Neuronal stem cell (in vitro differentiated cells): ENCODE measurements around the gene SLC2A1.
A peak's percentile ranks its signal among the peaks of the same experiment; 100 is the strongest.

Source experiments
- DNase-seq: peaks from one replicate; pipeline ENCODE4 v3.0.0-alpha.2; 2013; ENCODE audit warnings: low spot score
- H2AFZ ChIP-seq: one replicate; pipeline ENCODE4 v1.6.1; 2013; ENCODE audit warnings: mild to moderate bottlenecking, low read length, inconsistent platforms
- H2AK5ac ChIP-seq: 2 replicates; pipeline ENCODE4 v1.6.1; 2013; ENCODE audit warnings: low read depth, mild to moderate bottlenecking, inconsistent platforms, low read length, moderate library complexity, mixed read lengths
- H2BK120ac ChIP-seq: 2 replicates; pipeline ENCODE4 v1.6.1; 2013; ENCODE audit warnings: low read depth, mild to moderate bottlenecking, inconsistent platforms, low read length, moderate library complexity, mixed read lengths
- H2BK12ac ChIP-seq: one replicate; pipeline ENCODE4 v1.6.1; 2013; ENCODE audit warnings: low read length, inconsistent platforms
- H2BK15ac ChIP-seq: 2 replicates; pipeline ENCODE4 v1.6.1; 2013; ENCODE audit warnings: mild to moderate bottlenecking, low read length, inconsistent platforms, mixed read lengths
- H2BK5ac ChIP-seq: one replicate; pipeline ENCODE4 v1.6.1; 2013; ENCODE audit warnings: inconsistent platforms, mild to moderate bottlenecking, low read length, moderate library complexity
- H3K14ac ChIP-seq: one replicate; pipeline ENCODE4 v1.6.1; 2013; ENCODE audit warnings: low read length, inconsistent platforms
- H3K18ac ChIP-seq: 2 replicates; pipeline ENCODE4 v1.6.1; 2013; ENCODE audit warnings: low read length, inconsistent platforms
- H3K23ac ChIP-seq: 2 replicates; pipeline ENCODE4 v1.6.1; 2013; ENCODE audit warnings: low read depth, mild to moderate bottlenecking, mixed read lengths, low read length, inconsistent platforms; ENCODE audit not compliant: poor library complexity
- H3K27ac ChIP-seq: replicated peaks from 3 replicates; pipeline ENCODE4 v1.5.1; 2013; ENCODE audit warnings: low read length, inconsistent platforms
- H3K27me3 ChIP-seq, 3 experiments: 2 replicates each; pipeline ENCODE4 v1.6.1; 2013; ENCODE audit warnings: low read length in 3 of 3, mild to moderate bottlenecking in 2 of 3, inconsistent platforms in 1 of 3, low read depth in 1 of 3, mixed read lengths in 1 of 3, moderate library complexity in 1 of 3; ENCODE audit not compliant: control insufficient read depth in 3 of 3, insufficient read depth in 3 of 3
- H3K36me3 ChIP-seq, 2 donors: replicated peaks in 1 of 2; 2 replicates each; pipeline ENCODE4 v1.6.1; 2013; ENCODE audit warnings: low read length in 2 of 2; ENCODE audit not compliant: control insufficient read depth in 2 of 2, insufficient read depth in 2 of 2
- H3K4ac ChIP-seq: 2 replicates; pipeline ENCODE4 v1.6.1; 2013; ENCODE audit warnings: inconsistent platforms, mild to moderate bottlenecking, low read length, moderate library complexity
- H3K4me1 ChIP-seq, 2 donors: 1 replicate in 1 of 2; 2 replicates in 1 of 2; pipeline ENCODE4 v1.6.1; 2013; ENCODE audit warnings: low read length in 2 of 2, low read depth in 1 of 2; ENCODE audit not compliant: control insufficient read depth in 2 of 2, insufficient read depth in 1 of 2
- H3K4me2 ChIP-seq: one replicate; pipeline ENCODE4 v1.6.1; 2013; ENCODE audit warnings: mild to moderate bottlenecking, low read length, inconsistent platforms; ENCODE audit not compliant: insufficient read depth, poor library complexity, severe bottlenecking
- H3K4me3 ChIP-seq, 2 donors: 2 replicates each; pipeline ENCODE4 v1.5.1; 2013; ENCODE audit warnings: low read length in 2 of 2, mild to moderate bottlenecking in 2 of 2, inconsistent platforms in 1 of 2, moderate library complexity in 1 of 2
- H3K79me1 ChIP-seq: one replicate; pipeline ENCODE4 v1.6.1; 2013; ENCODE audit warnings: low read depth, mild to moderate bottlenecking, inconsistent platforms, low read length, moderate library complexity
- H3K9ac ChIP-seq: one replicate; pipeline ENCODE4 v1.6.1; 2013; ENCODE audit warnings: mild to moderate bottlenecking, low read depth, low read length, inconsistent platforms; ENCODE audit not compliant: poor library complexity
- H3K9me3 ChIP-seq, 2 donors: replicated peaks in 1 of 2; 2 replicates each; pipeline versions ENCODE3 to v1.6.1; 2013; ENCODE audit warnings: low read length in 2 of 2, mild to moderate bottlenecking in 2 of 2, inconsistent platforms in 1 of 2, low read depth in 1 of 2, mixed read lengths in 1 of 2, moderate library complexity in 1 of 2; ENCODE audit not compliant: control insufficient read depth in 2 of 2, insufficient read depth in 1 of 2
- H4K8ac ChIP-seq: one replicate; pipeline ENCODE4 v1.6.1; 2013; ENCODE audit warnings: low read depth, mild to moderate bottlenecking, inconsistent platforms, low read length, moderate library complexity
- H4K91ac ChIP-seq: one replicate; pipeline ENCODE4 v1.6.1; 2013; ENCODE audit warnings: low read length, low read depth, mild to moderate bottlenecking, inconsistent platforms; ENCODE audit not compliant: poor library complexity
- WGBS, 2 donors: extraction: QIAGEN DNeasy Blood & Tissue Kit; methylation state at CpG; one replicate each; pipeline ENCODE4 v1.1.7; 2013; ENCODE audit warnings: missing lambda C conversion rate in 2 of 2, mixed read lengths in 1 of 2; ENCODE audit not compliant: insufficient read length in 2 of 2, insufficient replicate concordance in 1 of 2; ENCODE audit errors: extremely low coverage in 2 of 2; 5-methylcytosine and 5-hydroxymethylcytosine counted together

The SLC2A1 gene

DNA sequence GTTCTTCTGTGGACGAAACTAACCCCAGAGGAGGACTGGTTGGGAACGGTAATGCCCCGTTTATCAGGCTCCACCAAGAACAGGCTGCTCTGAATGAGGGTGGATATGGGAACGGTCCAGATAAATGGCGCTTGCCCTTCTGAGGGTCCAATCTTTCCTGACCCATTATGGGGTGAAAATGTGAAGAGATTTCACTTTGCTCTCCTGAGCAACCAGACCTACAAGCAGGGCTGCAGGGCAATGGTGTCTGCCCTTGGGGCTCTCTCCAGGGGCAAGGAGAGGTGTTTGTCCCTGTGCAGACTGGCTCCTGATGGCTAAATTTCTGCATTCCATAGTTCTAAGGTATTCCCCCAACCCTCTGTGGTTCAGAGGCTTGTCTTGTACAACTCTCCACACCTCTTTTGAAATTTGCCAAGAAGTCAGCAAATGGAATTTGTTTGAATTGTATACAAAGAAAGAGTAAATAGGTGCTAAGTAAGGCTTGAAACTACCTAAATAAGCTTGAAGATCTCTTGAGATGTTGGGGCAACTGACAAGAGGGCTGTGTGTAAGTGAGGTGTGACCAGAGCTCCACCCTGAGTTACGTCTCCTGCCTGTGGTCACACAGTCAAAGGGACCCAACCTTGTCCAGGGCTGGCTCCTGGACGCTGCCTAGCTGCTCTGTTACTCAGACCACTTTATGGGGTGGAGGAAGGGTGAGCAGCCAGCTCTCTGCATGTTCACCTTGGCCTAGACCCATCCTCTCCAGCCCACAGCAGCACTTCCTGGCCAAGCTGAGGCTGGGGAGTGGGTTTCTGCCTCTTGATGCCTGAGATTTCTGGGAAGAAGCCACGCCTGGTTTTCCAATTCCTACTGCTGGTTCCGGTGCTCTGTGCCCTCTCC is 24.8 kb downstream of the SLC2A1 start:
- H3K23ac ChIP-seq: peak overlapping the region; percentile 8
- no peak overlapping the region for H2BK120ac ChIP-seq
- H3K36me3 ChIP-seq: peaks cover 90 to 100% of the 10 kb centered on the region in 2 donors
- no peak overlapping the region for H3K4ac ChIP-seq
- no peak overlapping the region for H4K8ac ChIP-seq
- no peak overlapping the region for H3K27ac ChIP-seq
- H3K4me1 ChIP-seq: peaks cover 5 to 51% of the 10 kb centered on the region in 2 donors
- H3K4me2 ChIP-seq: no peak overlapping the region
- no peak overlapping the region for H3K14ac ChIP-seq
- H2AK5ac ChIP-seq: no peak overlapping the region
- H2BK5ac ChIP-seq: no peak overlapping the region
- no peaks in the 10 kb centered on the region for H3K27me3 ChIP-seq
- H4K91ac ChIP-seq: no peak overlapping the region
- H2BK12ac ChIP-seq: no peak overlapping the region
- no peaks in the 10 kb centered on the region for H3K9me3 ChIP-seq
- H3K79me1 ChIP-seq: peaks cover 35% of the 10 kb centered on the region
- no peak for DNase-seq
- H2AFZ ChIP-seq: no peak overlapping the region
- no peak overlapping the region for H3K4me3 ChIP-seq
- no CpG with 5 or more reads among the region's 9 CpGs for WGBS, 2 donors
- no peak overlapping the region for H2BK15ac ChIP-seq
- no peak overlapping the region for H3K18ac ChIP-seq
- no peak overlapping the region for H3K9ac ChIP-seq

DNA sequence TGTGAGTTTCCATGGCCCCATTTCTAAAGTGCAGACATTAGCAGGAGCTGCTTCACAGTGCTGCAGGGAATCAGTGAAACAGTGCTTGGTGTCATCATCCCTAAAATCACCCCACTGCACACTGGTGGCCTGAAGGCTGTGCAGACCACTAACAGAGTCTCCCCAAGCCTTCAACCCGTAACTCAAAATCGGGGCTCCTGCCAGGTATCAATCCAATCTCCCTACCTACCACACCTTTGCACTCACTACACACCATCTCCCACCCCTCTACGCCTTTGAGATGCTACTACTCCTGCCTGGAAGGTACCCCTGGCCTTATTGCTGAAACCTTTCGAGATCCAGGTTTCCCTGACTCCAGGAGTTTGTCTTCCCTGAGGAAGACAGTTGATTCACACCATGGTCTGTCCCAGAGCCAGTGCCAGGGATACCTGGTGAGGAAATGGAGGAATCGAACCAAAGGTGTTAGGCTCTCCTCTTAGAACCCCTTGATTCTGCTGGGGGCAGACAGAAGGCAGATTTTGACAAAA is 25.5 kb downstream of the SLC2A1 start:
- Histone ChIP-seq H3K4me2 (no peak overlapping the region), H2AFZ (no peak overlapping the region), H3K9ac (no peak overlapping the region), H3K23ac (no peak overlapping the region), H3K36me3 (peaks cover 90 to 100% of the 10 kb centered on the region in 2 donors), H3K14ac (no peak overlapping the region), H3K18ac (no peak overlapping the region), H2AK5ac (no peak overlapping the region), H3K4ac (no peak overlapping the region), H3K27me3 (no peaks in the 10 kb centered on the region), H3K4me3 (no peak overlapping the region), H3K9me3 (no peaks in the 10 kb centered on the region), H3K79me1 (peaks cover 33% of the 10 kb centered on the region), H2BK120ac (no peak overlapping the region), H3K4me1 (peaks cover 5 to 48% of the 10 kb centered on the region in 2 donors), H2BK12ac (no peak overlapping the region), H4K8ac (peak overlapping the region; percentile 0), H2BK5ac (no peak overlapping the region), H2BK15ac (no peak overlapping the region), H4K91ac (no peak overlapping the region), H3K27ac (no peak overlapping the region)
- DNase-seq: no peak
- no CpG with 5 or more reads among the region's 5 CpGs for WGBS, 2 donors

DNA sequence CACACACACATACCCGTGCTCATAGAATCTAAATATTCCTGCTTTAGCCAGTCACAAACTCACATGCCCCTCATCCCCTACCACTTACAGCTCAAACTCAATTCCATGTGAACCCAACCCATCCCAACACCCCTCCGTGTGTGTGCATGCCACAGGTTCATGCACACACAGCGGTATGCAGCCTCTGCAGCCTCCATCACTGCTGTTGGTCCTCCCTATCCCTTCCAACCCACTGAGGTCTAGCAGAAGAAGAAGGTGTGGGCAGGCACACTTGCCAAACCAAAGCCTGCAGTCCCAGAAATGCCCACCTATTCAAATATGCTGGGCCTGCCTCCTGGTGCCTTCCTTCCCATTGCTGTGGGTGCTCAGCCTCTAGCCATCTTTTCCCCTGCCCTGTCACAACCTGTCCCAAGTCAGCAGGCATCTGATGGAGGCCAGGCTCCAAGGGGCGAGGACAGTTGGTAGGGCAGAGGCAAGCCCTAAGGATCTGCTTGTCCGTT is 26.2 kb downstream of the SLC2A1 start:
- no peak overlapping the region for H2AK5ac ChIP-seq
- no peak overlapping the region for H2BK15ac ChIP-seq
- H2AFZ ChIP-seq: no peak overlapping the region
- H3K9ac ChIP-seq: no peak overlapping the region
- peak overlapping the region; percentile 52 for H3K27ac ChIP-seq
- H3K4me1 ChIP-seq: peaks cover 5 to 46% of the 10 kb centered on the region in 2 donors
- no peak overlapping the region for H3K4me3 ChIP-seq
- no peak overlapping the region for H3K4me2 ChIP-seq
- no peaks in the 10 kb centered on the region for H3K27me3 ChIP-seq
- H3K4ac ChIP-seq: no peak overlapping the region
- H4K8ac ChIP-seq: no peak overlapping the region
- no peak overlapping the region for H3K14ac ChIP-seq
- WGBS, 2 donors: no CpG with 5 or more reads among the region's 5 CpGs
- DNase-seq: no peak
- peaks cover 90 to 100% of the 10 kb centered on the region in 2 donors for H3K36me3 ChIP-seq
- H3K79me1 ChIP-seq: peaks cover 33% of the 10 kb centered on the region
- H2BK12ac ChIP-seq: no peak overlapping the region
- no peak overlapping the region for H2BK5ac ChIP-seq
- no peak overlapping the region for H4K91ac ChIP-seq
- no peak overlapping the region for H2BK120ac ChIP-seq
- H3K18ac ChIP-seq: peak overlapping the region; percentile 45
- no peak overlapping the region for H3K23ac ChIP-seq
- no peaks in the 10 kb centered on the region for H3K9me3 ChIP-seq

DNA sequence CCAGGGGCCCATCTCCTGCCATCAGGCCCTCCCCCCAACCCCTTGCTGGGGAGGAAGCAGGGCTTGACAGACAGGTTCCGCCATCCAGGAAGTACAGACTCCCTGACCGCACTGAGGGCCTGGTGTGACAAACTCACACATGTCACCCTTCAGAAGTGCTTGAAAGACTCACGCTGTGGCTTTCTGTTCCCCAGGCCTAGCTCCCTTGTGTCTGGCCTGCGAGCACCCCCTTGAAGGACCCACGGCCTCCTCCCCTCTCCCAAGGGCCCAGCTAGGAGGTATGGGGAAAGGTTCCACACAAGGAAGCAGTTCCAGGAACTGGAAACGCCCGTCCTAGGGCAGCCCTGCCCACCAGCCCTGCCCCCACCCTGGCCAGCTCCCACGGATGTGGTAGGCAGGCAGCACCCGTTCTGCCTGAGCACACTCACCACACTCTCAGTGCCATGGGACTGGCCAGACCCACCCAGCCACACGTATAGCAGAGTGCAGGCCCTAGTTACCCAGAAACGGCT is 26.7 kb downstream of the SLC2A1 start:
- H3K27ac ChIP-seq: peak overlapping the region; percentile 52
- H3K79me1 ChIP-seq: peaks cover 31% of the 10 kb centered on the region
- DNase-seq: no peak

More for the DNA sequence above, 26.7 kb downstream of the SLC2A1 start:
- Histone ChIP-seq H3K4ac (no peak overlapping the region), H2BK120ac (no peak overlapping the region), H3K9me3 (no peaks in the 10 kb centered on the region), H4K8ac (no peak overlapping the region), H2BK5ac (no peak overlapping the region), H3K23ac (peak overlapping the region; percentile 14), H3K9ac (peak overlapping the region; percentile 38), H3K4me1 (peaks cover 5 to 41% of the 10 kb centered on the region in 2 donors), H3K4me3 (no peak overlapping the region), H2BK15ac (no peak overlapping the region), H2AK5ac (no peak overlapping the region), H2BK12ac (no peak overlapping the region), H3K4me2 (no peak overlapping the region), H4K91ac (no peak overlapping the region), H3K27me3 (no peaks in the 10 kb centered on the region), H3K14ac (no peak overlapping the region), H3K18ac (peak overlapping the region; percentile 24), H3K36me3 (peaks cover 90 to 100% of the 10 kb centered on the region in 2 donors), H2AFZ (no peak overlapping the region)
- no CpG with 5 or more reads among the region's 11 CpGs for WGBS, 2 donors
